Upper lobe of left lung (tissue), 6 donors: ENCODE results near the gene SUSD2. TPM values are rescaled to one million over a fixed set of nuclear protein-coding genes. Genes with fewer than 3 reads are reported as not detected.

Experiments used
- ATAC-seq, 2 donors: fragments of 200-7000 bp; cut with Tn5 transposase; one replicate each; pipeline ENCODE4 v1.9.1; 2022; ENCODE audit warnings: mild to moderate bottlenecking in 2 of 2, moderate library complexity in 2 of 2; ENCODE audit not compliant: low FRiP score in 2 of 2
- DNase-seq, 2 donors: peaks; one replicate each; pipeline ENCODE4 v3.0.0-alpha.2; 2019 to 2020
- H3K27ac ChIP-seq, 4 donors: fragments of 200-600 bp; sonication (generic); one replicate each; pipeline ENCODE4 v1.5.1; 2016 to 2019
- H3K27me3 ChIP-seq, 4 donors: fragments of 200-600 bp; sonication (generic); one replicate each; pipeline ENCODE4 v1.5.1; 2017 to 2019
- H3K36me3 ChIP-seq, 4 donors: fragments of 200-600 bp; sonication (generic); one replicate each; pipeline ENCODE4 v1.5.1; 2016 to 2019
- H3K4me1 ChIP-seq, 4 donors: fragments of 200-600 bp; sonication (generic); one replicate each; pipeline ENCODE4 v1.5.1; 2018 to 2019
- H3K4me3 ChIP-seq, 4 donors: fragments of 200-600 bp; sonication (generic); one replicate each; pipeline ENCODE4 v1.5.1; 2017 to 2019; ENCODE audit warnings: mild to moderate bottlenecking in 2 of 4, moderate library complexity in 1 of 4
- H3K9me3 ChIP-seq, 4 donors: fragments of 200-600 bp; sonication (generic); one replicate each; pipeline ENCODE4 v1.5.1; 2018 to 2019
- EP300 ChIP-seq, 4 donors: sonication (generic); formaldehyde crosslinking; IDR thresholded peaks; one replicate each; pipeline ENCODE4 v1.5.1; 2017; ENCODE audit warnings: antibody characterized with exemption in 4 of 4, control low read depth in 2 of 4
- POLR2A ChIP-seq, 4 donors: fragments of 450-650 bp; IDR thresholded peaks; one replicate each; pipeline ENCODE4 v1.5.1; 2016 to 2017; ENCODE audit warnings: antibody characterized with exemption in 4 of 4, mild to moderate bottlenecking in 2 of 4
- POLR2AphosphoS5 ChIP-seq, 2 donors: sonication (generic); formaldehyde crosslinking; IDR thresholded peaks; one replicate each; pipeline ENCODE4 v1.5.1; 2017; ENCODE audit warnings: antibody characterized with exemption in 2 of 2
- WGBS, 2 donors: methylation state at CpG; one replicate each; pipeline ENCODE4 v1.1.5; 2017 to 2018; 5-methylcytosine and 5-hydroxymethylcytosine counted together
- total RNA-seq, 6 donors: library from RNA; depleted of rRNA in 4 of 6; stranded (reverse); fragments of >200 nt in 4 of 6; gene quantifications; one replicate each; pipeline versions ENCODE4 v1.1.0 to v1.2.1, GENCODE V29; 2016 to 2021
- TF ChIP-seq, protein P1 (sequence below), 6 experiments: fragments of 450-650 bp in 4 of 6; fragments of 200-600 bp in 2 of 6; sonication (generic) in 2 of 6; IDR thresholded peaks; one replicate each; pipeline ENCODE4 v1.5.1; 2016 to 2019; ENCODE audit warnings: antibody characterized with exemption in 6 of 6
- donor health status: DM: no; HTN: no; CAD: no; lungs with moderate emphysema.
- donor health status: DM: no; HTN: yes; CAD: no; lungs with severe emphysema.

SUSD2 gene
- total RNA-seq, 6 donors from 2014 or later, result 191 to 645 (median 348) TPM

DNA sequence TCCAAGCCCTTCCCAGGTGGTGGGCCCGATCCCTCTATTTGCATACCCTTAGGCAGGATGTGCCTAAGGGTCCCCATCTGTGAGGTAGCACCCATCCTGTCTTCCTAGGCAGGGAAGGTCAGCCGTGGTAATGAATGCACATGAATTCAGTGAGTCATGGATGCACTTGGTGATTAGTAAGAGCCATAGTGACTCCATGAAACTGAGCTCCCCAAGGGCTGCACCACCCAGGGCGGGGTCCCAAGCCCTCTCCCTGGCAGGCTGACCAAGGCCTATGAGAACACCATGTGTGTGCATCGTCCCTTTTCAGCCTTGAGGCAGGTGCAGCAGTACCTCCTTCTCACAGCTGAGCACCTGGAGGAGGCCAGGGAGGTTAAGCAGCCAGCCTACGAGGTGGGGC is 15.6 kb upstream of the SUSD2 start:
- H3K27ac ChIP-seq, result no peak overlapping the region
- no peak overlapping the region for H3K4me3 ChIP-seq
- WGBS, 2 donors, result 87 to 91% methylated on average over 4 to 5 of the region's 5 CpGs
- H3K27me3 ChIP-seq, result no peaks in the 10 kb centered on the region
- no peak for DNase-seq
- ATAC-seq, result peak in 1 of 2 donors; percentile 22
- peaks cover 21 to 78% (median 64%) of the 10 kb centered on the region in 4 donors for H3K36me3 ChIP-seq
- no peaks in the 10 kb centered on the region for H3K9me3 ChIP-seq
- TF ChIP-seq POLR2AphosphoS5 (IDR thresholded peaks at IDR 0.05) (no peak), EP300 (IDR thresholded peaks at IDR 0.05) (no peak), POLR2A (IDR thresholded peaks at IDR 0.05) (no peak)
- TF ChIP-seq, protein P1, sequence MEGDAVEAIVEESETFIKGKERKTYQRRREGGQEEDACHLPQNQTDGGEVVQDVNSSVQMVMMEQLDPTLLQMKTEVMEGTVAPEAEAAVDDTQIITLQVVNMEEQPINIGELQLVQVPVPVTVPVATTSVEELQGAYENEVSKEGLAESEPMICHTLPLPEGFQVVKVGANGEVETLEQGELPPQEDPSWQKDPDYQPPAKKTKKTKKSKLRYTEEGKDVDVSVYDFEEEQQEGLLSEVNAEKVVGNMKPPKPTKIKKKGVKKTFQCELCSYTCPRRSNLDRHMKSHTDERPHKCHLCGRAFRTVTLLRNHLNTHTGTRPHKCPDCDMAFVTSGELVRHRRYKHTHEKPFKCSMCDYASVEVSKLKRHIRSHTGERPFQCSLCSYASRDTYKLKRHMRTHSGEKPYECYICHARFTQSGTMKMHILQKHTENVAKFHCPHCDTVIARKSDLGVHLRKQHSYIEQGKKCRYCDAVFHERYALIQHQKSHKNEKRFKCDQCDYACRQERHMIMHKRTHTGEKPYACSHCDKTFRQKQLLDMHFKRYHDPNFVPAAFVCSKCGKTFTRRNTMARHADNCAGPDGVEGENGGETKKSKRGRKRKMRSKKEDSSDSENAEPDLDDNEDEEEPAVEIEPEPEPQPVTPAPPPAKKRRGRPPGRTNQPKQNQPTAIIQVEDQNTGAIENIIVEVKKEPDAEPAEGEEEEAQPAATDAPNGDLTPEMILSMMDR (IDR thresholded peaks at IDR 0.05), result no peak
- H3K4me1 ChIP-seq, result peaks cover 16 to 28% (median 19%) of the 10 kb centered on the region in 4 donors

DNA sequence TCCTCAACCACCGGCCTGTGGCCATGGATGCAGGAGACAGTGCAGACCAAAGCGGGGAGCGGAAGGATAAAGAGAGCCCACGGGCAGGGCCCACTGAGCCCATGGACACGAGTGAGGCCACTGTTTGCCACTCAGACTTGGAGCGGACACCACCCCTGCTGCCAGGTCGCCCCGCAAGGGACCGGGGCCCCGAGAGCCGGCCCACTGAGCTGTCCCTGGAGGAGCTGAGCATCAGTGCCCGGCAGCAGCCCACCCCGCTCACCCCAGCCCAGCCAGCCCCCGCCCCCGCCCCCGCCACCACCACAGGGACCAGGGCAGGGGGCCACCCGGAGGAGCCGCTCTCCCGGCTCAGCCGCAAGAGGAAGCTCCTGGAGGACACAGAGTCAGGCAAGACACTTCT is 14.5 kb upstream of the SUSD2 start:
- H3K4me1 ChIP-seq, result peaks cover 8 to 17% (median 11%) of the 10 kb centered on the region in 4 donors
- H3K27ac ChIP-seq, result no peak overlapping the region
- H3K27me3 ChIP-seq, result no peaks in the 10 kb centered on the region
- TF ChIP-seq POLR2A (IDR thresholded peaks at IDR 0.05) (no peak), POLR2AphosphoS5 (IDR thresholded peaks at IDR 0.05) (no peak), EP300 (IDR thresholded peaks at IDR 0.05) (no peak)
- TF ChIP-seq, protein P1 (IDR thresholded peaks at IDR 0.05), result no peak
- H3K4me3 ChIP-seq, result no peak overlapping the region
- no peak for DNase-seq
- H3K9me3 ChIP-seq, result no peaks in the 10 kb centered on the region
- H3K36me3 ChIP-seq, result peaks cover 29 to 88% (median 76%) of the 10 kb centered on the region in 4 donors
- ATAC-seq, result no peak
- WGBS, 2 donors, result 90 to 94% methylated on average over 2 to 14 of the region's 20 CpGs

DNA sequence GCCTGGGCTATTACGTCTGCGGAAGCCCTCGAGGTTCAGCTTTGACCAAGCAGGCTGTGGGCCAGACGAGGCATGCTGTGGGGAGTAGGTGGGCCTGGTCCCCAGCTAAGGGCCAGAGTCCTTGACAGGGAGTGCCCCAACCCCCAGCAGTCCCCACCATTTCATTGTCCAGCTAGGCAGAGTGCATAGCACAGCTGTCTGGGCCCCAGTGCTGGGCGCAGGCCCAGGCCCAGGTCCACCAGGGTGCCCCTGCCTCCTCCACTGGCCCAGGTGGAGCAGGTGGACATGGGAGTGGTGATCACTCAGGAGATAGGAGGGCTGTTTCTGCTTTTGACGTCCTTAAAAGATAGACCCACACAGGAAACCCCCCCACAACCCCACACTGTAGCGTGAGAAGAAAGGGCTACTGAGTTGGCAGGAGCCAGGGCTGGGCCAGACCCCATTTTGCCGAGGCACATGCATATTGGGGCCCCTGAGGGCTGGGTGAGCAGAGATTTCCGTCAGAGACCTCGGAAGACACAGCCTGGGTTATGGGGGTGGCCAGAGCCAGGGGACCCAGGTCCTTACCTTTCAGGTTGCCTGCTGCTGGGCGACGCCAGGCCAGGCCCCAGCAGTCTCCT is 11.7 kb upstream of the SUSD2 start:
- H3K27ac ChIP-seq, result peak overlapping the region in 1 of 4 donors; percentile 34
- ATAC-seq, result no peak
- peaks cover 37 to 100% (median 90%) of the 10 kb centered on the region in 4 donors for H3K36me3 ChIP-seq
- no peak for DNase-seq
- no peaks in the 10 kb centered on the region for H3K27me3 ChIP-seq
- H3K4me3 ChIP-seq, result no peak overlapping the region
- H3K4me1 ChIP-seq, result peaks cover 0 to 1% (median 0%) of the 10 kb centered on the region in 4 donors
- no peaks in the 10 kb centered on the region for H3K9me3 ChIP-seq
- TF ChIP-seq, protein P1 (IDR thresholded peaks at IDR 0.05), result no peak
- TF ChIP-seq POLR2A (IDR thresholded peaks at IDR 0.05) (no peak), EP300 (IDR thresholded peaks at IDR 0.05) (no peak)
- 92 to 100% methylated on average over 1 to 12 of the region's 12 CpGs for WGBS, 2 donors

DNA sequence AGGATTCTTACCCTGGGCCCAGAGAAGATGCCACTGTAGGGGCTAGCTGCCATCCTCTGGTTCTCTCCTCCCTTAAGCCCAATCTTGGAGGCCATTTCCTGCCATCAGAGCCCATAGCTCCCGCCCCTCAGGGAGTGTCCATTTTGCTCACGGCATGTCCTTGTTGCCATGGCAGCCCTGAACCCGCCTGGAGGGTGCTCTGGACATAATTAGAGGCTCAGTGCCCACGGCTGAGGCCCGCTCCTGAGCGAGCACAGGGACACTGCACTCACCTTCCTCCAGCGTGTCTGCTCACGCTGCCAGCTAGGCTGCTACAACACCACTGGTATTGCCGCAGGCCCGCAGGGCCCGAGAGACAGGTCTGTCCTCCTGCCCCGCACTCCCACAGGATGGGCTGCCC is 11.1 kb upstream of the SUSD2 start:
- no peak overlapping the region for H3K4me3 ChIP-seq
- peak overlapping the region in 1 of 4 donors; percentile 18 for H3K27ac ChIP-seq
- 91 to 100% methylated on average over 1 to 12 of the region's 12 CpGs for WGBS, 2 donors
- ATAC-seq, result no peak
- H3K9me3 ChIP-seq, result no peaks in the 10 kb centered on the region
- DNase-seq, result no peak
- peaks cover 0 to 6% (median 0%) of the 10 kb centered on the region in 4 donors for H3K4me1 ChIP-seq
- no peak for TF ChIP-seq POLR2AphosphoS5 (IDR thresholded peaks at IDR 0.05)
- TF ChIP-seq EP300 (IDR thresholded peaks at IDR 0.05), result no peak
- TF ChIP-seq POLR2A (IDR thresholded peaks at IDR 0.05), result no peak
- TF ChIP-seq, protein P1 (IDR thresholded peaks at IDR 0.05), result no peak
- H3K27me3 ChIP-seq, result no peaks in the 10 kb centered on the region
- peaks cover 34 to 100% (median 83%) of the 10 kb centered on the region in 4 donors for H3K36me3 ChIP-seq

DNA sequence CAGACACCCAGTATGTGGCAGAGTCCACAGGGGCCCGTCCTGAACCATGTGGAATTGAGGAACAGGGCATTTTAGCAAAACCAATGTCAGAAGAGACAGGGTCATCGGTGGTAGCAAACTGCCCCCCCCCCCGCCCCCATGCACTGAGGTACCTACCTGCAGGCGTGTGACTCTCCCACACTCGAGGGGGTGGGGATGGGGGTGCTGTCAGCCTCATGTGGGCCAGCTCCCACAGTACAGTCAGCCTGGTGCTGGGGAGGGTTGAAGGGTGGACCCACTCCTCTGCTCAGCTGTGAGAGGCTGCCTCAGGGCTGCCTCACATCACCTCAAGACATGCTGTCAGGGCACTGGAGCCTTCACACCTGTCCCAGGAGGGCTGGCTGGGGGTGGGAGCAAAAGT is 10.7 kb upstream of the SUSD2 start:
- WGBS, 2 donors, result 82 to 87% methylated on average over 3 to 4 of the region's 5 CpGs
- Histone ChIP-seq H3K9me3 (no peaks in the 10 kb centered on the region), H3K4me1 (peaks cover 0 to 6% (median 0%) of the 10 kb centered on the region in 4 donors), H3K36me3 (peaks cover 34 to 98% (median 82%) of the 10 kb centered on the region in 4 donors), H3K27me3 (no peaks in the 10 kb centered on the region), H3K4me3 (no peak overlapping the region), H3K27ac (no peak overlapping the region)
- DNase-seq, result no peak
- no peak for ATAC-seq
- TF ChIP-seq POLR2AphosphoS5 (IDR thresholded peaks at IDR 0.05), result no peak
- no peak for TF ChIP-seq EP300 (IDR thresholded peaks at IDR 0.05)
- TF ChIP-seq POLR2A (IDR thresholded peaks at IDR 0.05), result no peak
- TF ChIP-seq, protein P1 (IDR thresholded peaks at IDR 0.05), result no peak
